AG09309 (cell line): Measurements from ENCODE around the gene PANK1.
"Not testable (repeated sequence)": the region's sequence is repeated elsewhere in the genome, so short reads cannot be mapped to it uniquely, and the experiment has no call there.

ENCODE experiments used
- DNase-seq: peaks from one replicate; pipeline ENCODE4 v3.0.0-alpha.2; 2010; ENCODE audit warnings: low read depth
- H3K4me3 ChIP-seq: 2 replicates; pipeline ENCODE4 v1.5.1; 2011; ENCODE audit warnings: mild to moderate bottlenecking, low read depth, low read length, moderate library complexity; ENCODE audit not compliant: control insufficient read depth
- CTCF ChIP-seq: IDR thresholded peaks from 2 replicates; pipeline ENCODE4 v1.5.1; 2011; ENCODE audit warnings: mild to moderate bottlenecking, low read depth, low read length, inconsistent platforms; ENCODE audit not compliant: insufficient read depth, control insufficient read depth; ENCODE audit errors: missing control alignments

The PANK1 gene

DNA sequence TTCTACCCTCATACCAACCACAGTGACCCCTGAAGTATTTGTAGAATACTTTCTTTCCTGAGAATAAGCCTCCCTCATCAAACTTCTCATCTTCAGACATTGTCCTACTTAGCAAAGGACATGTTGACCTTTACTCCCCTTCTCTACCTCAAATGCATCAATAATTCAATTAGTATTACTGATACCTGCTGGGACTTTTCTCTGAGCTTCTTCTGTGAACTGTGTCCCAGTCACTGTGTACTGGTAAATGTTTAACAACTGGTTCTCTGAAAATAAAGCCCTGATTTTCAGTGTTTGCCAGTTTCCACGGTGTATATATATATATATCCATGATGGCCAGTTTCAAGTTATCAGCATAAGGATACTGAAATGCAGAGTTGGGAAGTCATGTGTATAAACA lies 12.2 kb downstream of the PANK1 start:
- TF ChIP-seq CTCF, result no peak
- no peak overlapping the region for H3K4me3 ChIP-seq
- no peak for DNase-seq

- H3K4me3 ChIP-seq, result no peak overlapping the region
- DNase-seq, result no peak
- no peak for TF ChIP-seq CTCF
These were observed 17.2 kb downstream of the PANK1 start for GRCh38 chr10:89627830-89628229.

DNA sequence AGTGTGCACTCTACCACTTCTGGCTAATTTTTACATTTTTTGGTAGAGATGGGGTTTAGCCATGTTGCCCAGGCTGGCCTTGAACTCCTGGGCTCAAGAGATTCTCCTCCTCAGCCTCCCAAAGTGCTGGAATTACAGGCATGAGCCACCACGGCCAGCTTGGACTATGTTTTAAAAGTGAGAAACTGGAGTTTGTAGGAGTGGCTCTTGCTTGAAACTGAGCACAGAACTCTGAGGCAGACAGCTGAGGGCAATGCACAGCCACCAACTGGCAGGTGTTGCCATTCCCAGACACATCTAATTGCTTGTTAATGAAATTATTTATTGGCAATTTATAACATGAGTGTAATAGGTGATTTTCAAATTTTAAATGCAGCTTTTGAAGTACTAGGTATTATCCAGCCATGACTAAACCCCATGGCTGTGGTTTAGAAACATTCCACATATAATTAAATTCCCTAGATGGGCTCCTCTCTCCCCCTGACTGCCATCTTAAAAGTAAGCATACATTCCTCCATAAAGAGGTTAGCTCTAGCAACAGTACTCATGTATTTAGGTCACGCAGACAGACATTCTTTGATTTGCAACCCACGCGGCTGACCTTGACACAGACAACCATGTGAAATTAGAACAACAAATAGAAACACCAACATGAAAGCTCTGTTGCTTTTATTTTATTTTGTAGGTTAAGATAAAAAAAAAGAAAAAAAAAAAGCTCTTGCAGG lies 19.8 kb downstream of the PANK1 start:
- no peak for TF ChIP-seq CTCF
- H3K4me3 ChIP-seq, result no peak overlapping the region
- DNase-seq, result no peak

- DNase-seq, result no peak
- H3K4me3 ChIP-seq, result no peak overlapping the region
- no peak for TF ChIP-seq CTCF
These were observed 21.0 kb downstream of the PANK1 start for GRCh38 chr10:89624020-89624419.

GRCh38 chr10:89622151-89622550 lies 22.9 kb downstream of the PANK1 start:
- no peak overlapping the region for H3K4me3 ChIP-seq
- no peak for DNase-seq
- TF ChIP-seq CTCF, result no peak

- no peak for TF ChIP-seq CTCF
- H3K4me3 ChIP-seq, result no peak overlapping the region
- no peak for DNase-seq
These were observed 23.6 kb downstream of the PANK1 start for GRCh38 chr10:89621438-89621837.

- not testable (repeated sequence) for DNase-seq
These were observed 24.7 kb downstream of the PANK1 start for GRCh38 chr10:89620296-89620695.

More at GRCh38 chr10:89620296-89620695, 24.7 kb downstream of the PANK1 start:
- H3K4me3 ChIP-seq, result not testable (repeated sequence)
